HepG2 (cell line): ENCODE data around the gene PCA3. TPM values are rescaled to one million over a fixed set of nuclear protein-coding genes. Genes with fewer than 3 reads are reported as not detected.

Source experiments
- ATAC-seq: fragments of 200-7000 bp; cut with Tn5 transposase; 3 replicates; pipeline ENCODE4 v1.9.1; 2020; ENCODE audit warnings: mild to moderate bottlenecking, moderate library complexity
- BruUV-seq: library from RNA; stranded (reverse); fragments of 400-500 nt; replicated peaks from 2 replicates; lab custom pipeline; 2021; lab: Mats Ljungman, UMichigan
- CTCF ChIA-PET: fragments of 300-600 bp; formaldehyde crosslinking; extraction: SDS; loops from one replicate; lab custom pipeline; 2021; ENCODE audit warnings: low total read pairs, inconsistent platforms, low intra/inter-chr PET ratio; lab: Yijun Ruan, JAX
- POLR2A ChIA-PET: fragments of 350-600 bp; sonication (Branson Sonifier 250); formaldehyde crosslinking; loops from one replicate; lab custom pipeline; 2020; ENCODE audit warnings: antibody characterized with exemption, inconsistent platforms; lab: Yijun Ruan, JAX
- DNase-seq: peaks from one replicate; pipeline ENCODE4 v3.0.0-alpha.2; 2015; ENCODE audit warnings: low spot score
- FAIRE-seq: peaks from 3 replicates; lab custom pipeline; 2011; peaks lifted over from hg19 to GRCh38; lab: Jason Lieb, UNC
- H2AFZ ChIP-seq: one replicate; pipeline ENCODE4 v1.6.1; 2011; ENCODE audit warnings: low read length, inconsistent platforms
- H3K27ac ChIP-seq: fragments of 300-600 bp; 3 replicates; pipeline ENCODE4 v1.8.0; 2011; ENCODE audit warnings: mixed run types, mild to moderate bottlenecking, mixed read lengths, low read length, inconsistent platforms; ENCODE audit not compliant: insufficient read depth; ENCODE audit errors: extremely low read length
- H3K27me3 ChIP-seq, 2 experiments: fragments of 200-600 bp in 1 of 2; 2 replicates in 1 of 2; 3 replicates in 1 of 2; pipeline versions ENCODE4 v1.6.0 to v1.8.0; 2011; ENCODE audit warnings: low read length in 2 of 2, mild to moderate bottlenecking in 2 of 2, moderate library complexity in 2 of 2, inconsistent platforms in 1 of 2; ENCODE audit not compliant: insufficient read depth in 2 of 2, control insufficient read depth in 1 of 2
- H3K36me3 ChIP-seq, 2 experiments: fragments of 200-600 bp in 1 of 2; replicated peaks in 1 of 2; 2 replicates in 1 of 2; 3 replicates in 1 of 2; pipeline versions ENCODE4 v1.5.1 to v1.8.0; 2011; ENCODE audit warnings: low read length in 2 of 2, inconsistent platforms in 1 of 2; ENCODE audit not compliant: insufficient read depth in 2 of 2, control insufficient read depth in 1 of 2
- H3K4me1 ChIP-seq: 2 replicates; pipeline ENCODE4 v1.5.1; 2012; ENCODE audit warnings: low read length, inconsistent platforms; ENCODE audit not compliant: insufficient read depth
- H3K4me2 ChIP-seq: 2 replicates; pipeline ENCODE4 v1.6.0; 2011; ENCODE audit warnings: low read depth, low read length, inconsistent platforms
- H3K4me3 ChIP-seq, 3 experiments: fragments of 200-600 bp in 1 of 3; sonication (generic), shearing (Covaris generic) in 1 of 3; replicated peaks in 1 of 3; 2 replicates each; pipeline ENCODE4 v1.5.1; 2011 to 2016; ENCODE audit warnings: low read length in 3 of 3, inconsistent platforms in 2 of 3, low read depth in 2 of 3, mild to moderate bottlenecking in 2 of 3, control low read depth in 1 of 3, mixed read lengths in 1 of 3; ENCODE audit not compliant: insufficient read depth in 1 of 3
- H3K79me2 ChIP-seq: one replicate; pipeline ENCODE4 v1.6.1; 2011; ENCODE audit warnings: low read length, inconsistent platforms; ENCODE audit not compliant: insufficient read depth
- H3K9ac ChIP-seq: 2 replicates; pipeline ENCODE4 v1.6.0; 2011; ENCODE audit warnings: mild to moderate bottlenecking, low read depth, low read length, inconsistent platforms; ENCODE audit not compliant: insufficient read depth
- H3K9me3 ChIP-seq: 2 replicates; pipeline ENCODE4 v1.5.1; 2012; ENCODE audit warnings: mild to moderate bottlenecking, low read length
- H4K20me1 ChIP-seq: 2 replicates; pipeline ENCODE4 v1.6.0; 2011; ENCODE audit warnings: inconsistent platforms, mild to moderate bottlenecking, low read length, moderate library complexity; ENCODE audit not compliant: insufficient read depth
- ARNTL ChIP-seq: sonication (generic); formaldehyde crosslinking; IDR thresholded peaks from 2 replicates; pipeline ENCODE4 v1.4.0; 2020; ENCODE audit warnings: mild to moderate bottlenecking, missing genetic modification reagents
- BCL6 ChIP-seq: IDR thresholded peaks from 2 replicates; pipeline ENCODE4 v1.6.1; 2016; ENCODE audit warnings: missing genetic modification reagents, missing compliant biosample characterization
- HDAC6 ChIP-seq: fragments of 200-600 bp; sonication (generic); IDR thresholded peaks from 2 replicates; pipeline ENCODE4 v1.7.0; 2017; ENCODE audit warnings: mild to moderate bottlenecking, antibody characterized with exemption, low read length, low read depth
- HNRNPL ChIP-seq: fragments of 200-400 bp; formaldehyde crosslinking; IDR thresholded peaks from 2 replicates; pipeline ENCODE4 v1.6.1; 2017; ENCODE audit warnings: mild to moderate bottlenecking, low read depth, low read length
- NONO ChIP-seq, 2 experiments: fragments of 450-650 bp in 1 of 2; sonication (generic) in 1 of 2; formaldehyde crosslinking in 1 of 2; IDR thresholded peaks in 1 of 2; conservative IDR thresholded peaks in 1 of 2; 2 replicates each; pipeline versions ENCODE4 v1.6.1 to v1.8.0; 2017 to 2022; ENCODE audit warnings: mild to moderate bottlenecking in 1 of 2, missing genetic modification reagents in 1 of 2, moderate library complexity in 1 of 2
- TP53 ChIP-seq: sonication (generic); formaldehyde crosslinking; conservative IDR thresholded peaks from 2 replicates; pipeline ENCODE4 v1.4.0; 2020; ENCODE audit warnings: missing genetic modification reagents
- UBTF ChIP-seq: sonication (generic); formaldehyde crosslinking; IDR thresholded peaks from 2 replicates; pipeline ENCODE4 v1.4.0; 2020; ENCODE audit warnings: mild to moderate bottlenecking, missing genetic modification reagents
- ZNF263 ChIP-seq: sonication (generic); formaldehyde crosslinking; IDR thresholded peaks from 2 replicates; pipeline ENCODE4 v1.4.0; 2020; ENCODE audit warnings: missing genetic modification reagents
- WGBS: methylation state at CpG from one replicate; pipeline ENCODE4 v1.1.6; 2017; ENCODE audit warnings: low lambda C conversion rate; 5-methylcytosine and 5-hydroxymethylcytosine counted together
- in situ Hi-C: cut with HindIII; loops from 2 replicates; pipeline ENCODE4 v1.10.0; 2017; ENCODE audit warnings: low pct_unique_long_range_greater_than_20kb; ENCODE audit not compliant: extremely low pct_ligation_motif_present
- intact Hi-C: fragments of 100-400 bp; cut with micrococcal nuclease; formaldehyde crosslinking; loops from one replicate; pipeline ENCODE4 v1.10.0; 2022; ENCODE audit not compliant: unreplicated experiment
- polyA plus RNA-seq, 8 experiments: library from polyadenylated mRNA; depleted of rRNA in 3 of 8; stranded (reverse) in 7 of 8; unstranded in 1 of 8; fragments of >200 nt; fragmentation: Illumina TruSeq in 4 of 8; extraction: Trizol in 4 of 8; gene quantifications; 2 replicates each; pipeline versions ENCODE4 v1.2.1 to v1.2.3, GENCODE V29; 2011 to 2016; ENCODE audit warnings: low read depth in 4 of 8, missing spikeins in 1 of 8, mixed read lengths in 1 of 8; ENCODE audit not compliant: insufficient read depth in 1 of 8
- total RNA-seq, 5 experiments: library from RNA; depleted of rRNA; stranded (reverse); fragments of >200 nt; fragmentation: Illumina TruSeq; extraction: Trizol; gene quantifications; 2 replicates each; pipeline ENCODE4 v1.2.3, GENCODE V29; 2016; ENCODE audit warnings: low read depth in 1 of 5

The PCA3 gene
- total and polyA plus RNA-seq, 2 of the 13 experiments (the other 11 are each of a cell fraction or from before 2014, with no cell fraction given): not detected

GRCh38 chr9:76798527-76798926 lies 34.3 kb downstream of the PCA3 start:
- Histone ChIP-seq H2AFZ (no peak overlapping the region), H3K27ac (no peak overlapping the region), H3K9me3 (no peaks in the 10 kb centered on the region), H3K36me3 (no peaks in the 10 kb centered on the region), H3K4me1 (no peaks in the 10 kb centered on the region), H3K4me2 (no peak overlapping the region), H3K79me2 (no peaks in the 10 kb centered on the region), H3K4me3 (no peak overlapping the region), H4K20me1 (no peaks in the 10 kb centered on the region), H3K27me3 (peaks cover 0 to 17% of the 10 kb centered on the region in 2 experiments; a peak in 3 of 5 replicates), H3K9ac (no peak overlapping the region)
- DNase-seq: no peak
- in situ Hi-C loops (no loop called here), intact Hi-C loops (no loop called here)
- ChIA-PET POLR2A (no interaction called here), CTCF (no interaction called here)
- ATAC-seq: no peak
- 4% methylated on average over 2 of the region's 2 CpGs for WGBS
- FAIRE-seq: no peak
- no peak for TF ChIP-seq HNRNPL
- TF ChIP-seq NONO (IDR thresholded peaks at IDR 0.05): no peak
- no peak for TF ChIP-seq NONO (CRISPR knock-in tag; conservative IDR thresholded peaks at IDR 0.05)
- TF ChIP-seq UBTF (CRISPR knock-in tag): no peak
- TF ChIP-seq HDAC6: no peak
- no peak for TF ChIP-seq BCL6 (CRISPR knock-in tag)
- no peak for TF ChIP-seq ZNF263
- no peak for TF ChIP-seq TP53
- no peak for TF ChIP-seq ARNTL (CRISPR knock-in tag)
- BruUV-seq: no TSS peak
